SIG-M5 treated with dmso at 0.1 percent for 504 hours (cell line): ENCODE results near the gene TEX11.
"Not testable (repeated sequence)": the region's sequence is repeated elsewhere in the genome, so short reads cannot be mapped to it uniquely, and the experiment has no call there.

Experiments
- DNase-seq: peaks from one replicate; lab custom pipeline; 2025; ENCODE audit not compliant: unreplicated experiment; lab: John Stamatoyannopoulos, UW

TEX11 gene

GRCh38 chrX:70762285-70762684, 146.2 kb downstream of the TEX11 start:
- DNase-seq = no peak

DNA sequence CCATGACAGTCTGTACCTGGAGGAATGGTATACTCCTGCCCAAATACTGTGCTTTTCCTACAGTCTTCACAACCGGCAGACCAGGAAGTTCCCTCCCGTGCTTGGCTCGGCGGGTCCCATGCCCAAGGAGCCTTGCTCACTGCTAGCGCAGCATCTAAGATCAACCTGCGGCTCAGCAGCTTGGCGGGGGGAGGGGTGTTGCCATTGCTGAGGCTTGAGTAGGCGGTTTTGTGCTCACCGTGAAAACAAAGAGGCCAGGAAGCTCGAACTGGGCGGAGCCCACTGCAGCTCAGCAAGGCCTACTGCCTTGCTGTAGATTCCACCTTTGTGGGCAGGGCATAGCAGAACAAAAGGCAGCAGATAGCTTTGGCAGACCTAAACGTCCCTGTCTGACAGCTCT, 152.7 kb downstream of the TEX11 start:
- no peak for DNase-seq

DNA sequence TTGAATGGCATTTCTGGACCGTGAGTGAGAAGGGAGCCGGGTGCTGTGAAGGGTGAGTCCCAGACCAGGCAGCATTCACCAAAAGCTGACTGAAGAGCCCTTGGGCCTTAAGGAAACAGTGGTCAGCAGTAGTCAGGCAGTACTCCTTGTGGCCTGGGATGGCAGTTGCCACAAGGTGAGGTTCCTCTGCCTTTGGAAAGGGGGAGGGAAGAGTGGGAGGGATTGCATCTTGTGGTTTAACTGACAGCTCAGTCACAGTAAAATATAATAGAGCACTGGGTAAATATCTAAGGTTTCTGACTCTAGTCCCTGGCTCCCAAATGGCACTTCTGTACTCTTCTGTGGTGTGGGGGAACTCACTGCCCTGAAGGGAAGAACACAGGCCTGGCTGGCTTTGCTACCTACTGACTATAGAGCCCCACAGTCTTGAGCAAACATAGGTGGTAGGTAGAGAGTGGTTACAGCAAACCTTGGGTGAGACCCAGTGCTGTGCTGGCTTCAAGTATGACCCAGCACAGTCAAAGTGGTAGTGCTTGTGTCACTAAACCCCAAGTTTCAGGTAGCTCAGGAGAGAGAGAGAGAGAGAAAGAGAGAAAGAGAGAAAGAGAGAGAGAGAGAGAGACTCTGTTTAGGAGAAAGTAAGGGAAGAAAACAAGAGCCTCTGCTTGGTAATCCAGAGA, 154.2 kb downstream of the TEX11 start:
- no peak for DNase-seq

DNA sequence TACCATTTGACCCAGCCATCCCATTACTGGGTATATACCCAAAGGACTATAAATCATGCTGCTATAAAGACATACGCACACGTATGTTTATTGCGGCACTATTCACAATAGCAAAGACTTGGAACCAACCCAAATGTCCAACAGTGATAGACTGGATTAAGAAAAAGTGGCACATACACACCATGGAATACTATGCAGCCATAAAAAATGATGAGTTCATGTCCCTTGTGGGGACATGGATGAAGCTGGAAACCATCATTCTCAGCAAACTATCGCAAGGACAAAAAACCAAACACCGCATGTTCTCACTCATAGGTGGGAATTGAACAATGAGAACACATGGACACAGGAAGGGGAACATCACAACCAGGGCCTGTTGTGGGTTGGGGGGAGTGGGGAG, 174.7 kb downstream of the TEX11 start:
- not testable (repeated sequence) for DNase-seq

GRCh38 chrX:70727961-70728360, 180.6 kb downstream of the TEX11 start:
- DNase-seq = not testable (repeated sequence)

DNA sequence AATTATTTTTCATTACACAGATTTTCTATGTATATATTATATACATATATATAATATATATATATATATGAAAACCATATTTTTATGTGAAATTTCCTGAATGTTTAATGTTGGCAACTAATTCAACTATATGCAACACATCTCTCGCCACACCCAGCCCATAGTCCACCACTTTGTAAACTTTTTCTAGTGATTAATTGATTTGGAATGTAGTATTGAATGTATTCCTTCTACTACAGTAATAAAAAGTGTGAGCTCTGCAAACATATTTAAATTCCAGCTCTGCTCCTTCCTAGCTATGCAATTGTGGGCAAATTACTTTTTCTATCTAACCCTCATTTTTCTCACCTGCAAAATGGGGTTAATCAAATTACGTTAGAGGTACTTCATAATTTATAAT, 187.8 kb downstream of the TEX11 start:
- no peak for DNase-seq

DNA sequence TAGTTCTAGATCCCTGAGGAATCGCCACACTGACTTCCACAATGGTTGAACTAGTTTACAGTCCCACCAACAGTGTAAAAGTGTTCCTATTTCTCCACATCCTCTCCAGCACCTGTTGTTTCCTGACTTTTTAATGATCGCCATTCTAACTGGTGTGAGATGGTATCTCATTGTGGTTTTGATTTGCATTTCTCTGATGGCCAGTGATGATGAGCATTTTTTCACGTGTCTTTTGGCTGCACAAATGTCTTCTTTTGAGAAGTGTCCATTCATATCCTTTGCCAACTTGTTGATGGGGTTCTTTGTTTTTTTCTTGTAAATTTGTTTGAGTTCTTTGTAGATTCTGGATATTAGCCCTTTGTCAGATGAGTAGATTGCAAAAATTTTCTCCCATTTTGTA, 197.2 kb downstream of the TEX11 start:
- not testable (repeated sequence) for DNase-seq

DNA sequence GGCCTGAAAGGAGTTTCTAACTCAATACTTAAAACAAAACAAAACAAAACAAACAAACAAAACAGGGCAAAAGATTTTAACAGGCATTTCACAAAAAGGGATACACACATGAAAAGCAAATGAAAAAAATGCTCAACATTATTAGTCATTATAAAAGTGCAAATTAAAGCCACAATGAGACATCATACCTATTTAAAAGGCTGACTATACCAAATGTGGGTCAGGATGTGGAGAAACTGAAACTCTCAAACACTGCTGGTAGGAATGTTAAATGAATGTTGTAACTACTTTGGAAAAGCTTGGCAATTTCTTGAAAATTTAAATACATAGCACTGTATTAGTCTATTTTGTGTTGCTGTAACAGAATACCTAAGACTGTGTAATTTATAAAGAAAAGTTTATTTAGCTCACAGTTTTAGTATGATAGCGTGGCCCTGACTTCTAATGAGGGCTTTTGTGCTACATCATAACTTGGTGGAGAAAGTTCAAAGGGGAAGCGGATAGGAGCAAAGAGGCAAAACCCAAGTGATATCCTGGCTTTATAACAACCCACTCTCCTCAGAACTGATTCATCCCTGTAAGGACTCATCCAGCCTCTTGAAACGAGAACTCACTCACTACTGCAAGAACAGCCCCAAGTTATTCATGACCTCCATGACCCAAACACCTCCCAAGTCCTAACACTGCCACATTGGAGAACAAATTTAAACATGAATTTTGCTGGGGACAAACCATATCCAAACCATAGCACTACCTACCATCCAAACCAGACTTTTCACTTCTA, 214.0 kb downstream of the TEX11 start:
- no peak for DNase-seq

GRCh38 chrX:70679455-70679854, 229.1 kb downstream of the TEX11 start:
- not testable (repeated sequence) for DNase-seq

- DNase-seq = no peak
Observed at GRCh38 chrX:70675284-70675683, 233.2 kb downstream of the TEX11 start.

- DNase-seq = no peak
Observed at GRCh38 chrX:70672326-70672725, 236.2 kb downstream of the TEX11 start.

GRCh38 chrX:70669120-70669519, 239.4 kb downstream of the TEX11 start:
- DNase-seq = no peak

DNA sequence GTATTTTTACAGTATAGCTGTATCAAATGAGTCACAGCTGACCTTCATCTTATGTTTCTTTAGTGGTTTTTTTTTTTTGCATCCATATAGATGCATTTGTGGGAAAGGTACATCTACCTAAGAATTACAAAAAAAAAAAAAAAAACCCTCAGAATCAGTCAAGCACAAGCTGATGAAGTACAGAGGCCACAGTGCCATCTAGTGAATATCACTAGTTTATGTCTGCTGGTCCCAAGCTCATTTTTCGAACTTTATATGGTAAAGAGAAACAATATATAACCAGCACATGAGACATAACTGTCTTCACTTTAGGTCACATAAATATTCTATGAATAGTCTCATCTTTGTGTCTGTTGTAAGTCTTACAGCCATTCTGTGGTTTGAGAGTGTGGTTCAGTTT, 243.8 kb downstream of the TEX11 start:
- peak; percentile 13 for DNase-seq

- DNase-seq = not testable (repeated sequence)
Observed at GRCh38 chrX:70661124-70661523, 247.4 kb downstream of the TEX11 start.

DNA sequence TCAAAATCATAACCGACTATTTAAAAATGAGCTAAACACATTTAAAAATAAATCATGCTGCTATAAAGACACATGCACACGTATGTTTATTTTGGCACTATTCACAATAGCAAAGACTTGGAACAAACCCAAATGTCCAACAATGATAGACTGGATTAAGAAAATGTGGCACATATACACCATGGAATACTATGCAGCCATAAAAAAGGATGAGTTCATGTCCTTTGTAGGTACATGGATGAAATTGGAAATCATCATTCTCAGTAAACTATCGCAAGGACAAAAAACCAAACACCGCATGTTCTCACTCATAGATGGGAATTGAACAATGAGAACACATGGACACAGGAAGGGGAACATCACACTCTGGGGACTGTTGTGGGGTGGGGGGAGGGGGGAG, 251.0 kb downstream of the TEX11 start:
- not testable (repeated sequence) for DNase-seq

GRCh38 chrX:70656304-70656703, 252.2 kb downstream of the TEX11 start:
- DNase-seq = peak; percentile 25

DNA sequence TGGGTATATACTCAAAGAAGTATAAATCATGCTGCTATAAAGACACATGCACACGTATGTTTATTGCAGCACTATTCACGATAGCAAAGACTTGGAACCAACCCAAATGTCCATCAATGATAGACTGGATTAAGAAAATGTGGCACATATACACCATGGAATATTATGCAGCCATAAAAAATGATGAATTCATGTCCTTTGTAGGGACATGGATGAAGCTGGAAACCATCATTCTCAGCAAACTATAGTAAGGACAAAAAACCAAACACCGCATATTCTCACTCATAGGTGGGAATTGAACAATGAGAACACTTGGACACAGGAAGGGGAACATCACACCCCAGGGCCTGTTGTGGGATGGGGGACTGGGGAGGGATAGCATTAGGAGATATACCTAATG, 260.6 kb downstream of the TEX11 start:
- DNase-seq = not testable (repeated sequence)

- DNase-seq = no peak
Observed at GRCh38 chrX:70636218-70636617, 272.3 kb downstream of the TEX11 start.

GRCh38 chrX:70635669-70636068, 272.8 kb downstream of the TEX11 start:
- no peak for DNase-seq

DNA sequence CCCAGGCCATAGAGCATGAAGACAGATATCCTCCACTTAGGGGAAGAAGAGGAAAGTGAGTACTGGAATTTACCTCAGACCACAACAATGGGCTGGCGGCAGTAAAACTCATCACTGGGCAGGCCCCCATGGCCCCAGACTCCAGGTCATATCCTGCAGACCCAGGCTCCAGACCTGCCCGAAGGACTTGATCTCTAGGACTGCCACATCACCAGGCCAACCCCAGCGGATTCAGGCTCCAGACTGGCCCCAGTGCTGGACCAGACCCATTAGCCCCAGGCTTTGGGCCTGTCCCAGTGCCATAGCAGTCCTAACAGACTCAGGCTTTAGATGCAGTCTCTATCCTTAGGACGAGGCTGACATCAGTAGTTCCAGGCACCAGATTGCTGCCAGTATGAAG, 273.3 kb downstream of the TEX11 start:
- no peak for DNase-seq

- no peak for DNase-seq
Observed at GRCh38 chrX:70621743-70622142, 286.8 kb downstream of the TEX11 start.

- no peak for DNase-seq
Observed at GRCh38 chrX:70618467-70618866, 290.0 kb downstream of the TEX11 start.

DNA sequence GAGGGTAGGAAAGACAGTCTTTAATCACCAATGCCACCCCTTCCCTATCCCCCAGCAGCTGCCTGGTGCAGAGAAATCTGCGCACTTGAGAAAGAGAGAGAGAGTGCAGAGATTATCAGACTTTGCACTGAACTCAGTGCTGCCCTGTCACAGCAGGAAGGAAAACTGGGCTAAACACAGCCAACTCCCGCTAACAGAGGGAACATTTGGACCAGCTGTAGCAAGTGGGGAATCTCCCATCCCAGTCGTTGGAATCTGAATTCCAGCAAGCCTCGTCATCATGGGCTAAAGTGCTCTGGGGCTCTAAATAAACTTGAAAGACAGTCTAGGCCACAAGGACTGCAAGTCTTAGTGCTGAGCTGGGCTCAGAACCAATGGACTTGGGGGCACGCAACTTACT, 295.2 kb downstream of the TEX11 start:
- no peak for DNase-seq
